Pons (tissue), 1 donor: ENCODE results near the gene LIN7B.
"Not testable (repeated sequence)": the region's sequence is repeated elsewhere in the genome, so short reads cannot be mapped to it uniquely, and the experiment has no call there.

ENCODE experiments used
- DNase-seq: peaks from one replicate; pipeline ENCODE4 v3.0.0-alpha.2; 2016; ENCODE audit warnings: low spot score

Gene LIN7B

DNA sequence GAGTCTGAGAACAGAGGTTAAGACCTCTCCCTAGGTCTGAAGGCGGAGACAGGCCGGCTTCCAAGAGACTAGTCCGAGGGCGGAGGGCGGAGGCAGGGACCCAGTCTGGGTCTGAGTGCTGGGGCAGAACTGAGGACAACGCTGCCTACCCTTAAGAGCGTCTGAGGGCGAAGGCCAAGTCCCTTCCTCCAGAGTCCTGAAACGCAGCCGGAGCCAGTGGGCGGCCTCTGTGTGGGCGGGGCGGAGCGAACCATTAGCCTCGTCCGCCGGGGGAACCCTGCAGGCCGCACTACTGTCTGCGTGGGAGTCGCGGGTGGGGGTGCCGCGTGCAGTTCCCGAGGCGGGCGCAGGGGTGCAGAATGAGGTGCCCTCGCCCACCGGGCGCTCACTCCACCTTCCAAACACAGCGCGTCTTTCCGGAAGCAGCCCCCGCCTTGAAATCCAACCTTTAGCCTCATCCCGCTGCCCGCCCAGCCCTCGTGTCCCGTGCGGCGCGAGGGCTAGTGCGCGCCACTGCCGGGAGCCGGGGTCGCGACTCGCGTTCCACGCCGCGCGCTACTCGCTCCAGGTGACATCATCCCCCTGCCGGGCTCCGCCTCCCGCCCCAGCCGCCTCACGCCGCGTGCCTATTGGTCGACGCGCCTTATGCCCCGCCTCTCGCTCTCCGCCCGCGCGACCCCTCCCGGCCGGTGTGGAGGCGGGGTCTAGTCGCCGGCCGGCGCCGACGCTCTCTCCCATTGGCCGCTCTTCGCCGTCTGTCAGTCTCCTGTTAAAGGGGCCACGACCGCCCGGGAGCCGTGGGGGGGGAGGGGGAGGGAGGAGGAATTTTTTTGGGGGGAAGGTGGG lies 4.6 kb downstream of the LIN7B start, which contains the start of gene C19orf73:
TSS of gene C19orf73 (minus strand) at position 579 of the 846 bp plus-strand sequence. CDS start at position 458, 121 bp downstream.
- DNase-seq: peak; percentile 94

GRCh38 chr19:49119411-49120324 lies 5.5 kb downstream of the LIN7B start, which contains the start of gene PPFIA3:
Gene PPFIA3 (plus strand): TSS chr19:49119544. CDS start chr19:49127874, 8,330 bp downstream.
- no peak for DNase-seq

DNA sequence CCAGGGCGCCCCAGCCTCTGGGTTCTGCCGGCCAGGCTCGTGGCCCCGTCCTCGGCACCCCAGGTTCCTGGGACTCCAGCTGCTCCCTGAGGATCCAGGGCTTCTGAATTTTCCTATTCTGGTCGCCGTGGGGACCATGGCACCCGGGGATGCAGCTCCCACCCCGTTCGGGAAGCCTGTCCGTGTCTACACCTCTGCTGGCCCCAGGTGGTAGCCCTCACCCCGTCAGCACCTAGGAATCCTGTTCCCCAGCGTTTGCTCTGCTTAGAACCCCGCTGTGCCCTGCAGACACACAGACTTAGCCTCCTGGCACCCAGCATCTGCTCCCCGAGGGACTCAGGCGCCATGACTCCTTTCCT lies 6.1 kb downstream of the LIN7B start:
- DNase-seq: no peak

DNA sequence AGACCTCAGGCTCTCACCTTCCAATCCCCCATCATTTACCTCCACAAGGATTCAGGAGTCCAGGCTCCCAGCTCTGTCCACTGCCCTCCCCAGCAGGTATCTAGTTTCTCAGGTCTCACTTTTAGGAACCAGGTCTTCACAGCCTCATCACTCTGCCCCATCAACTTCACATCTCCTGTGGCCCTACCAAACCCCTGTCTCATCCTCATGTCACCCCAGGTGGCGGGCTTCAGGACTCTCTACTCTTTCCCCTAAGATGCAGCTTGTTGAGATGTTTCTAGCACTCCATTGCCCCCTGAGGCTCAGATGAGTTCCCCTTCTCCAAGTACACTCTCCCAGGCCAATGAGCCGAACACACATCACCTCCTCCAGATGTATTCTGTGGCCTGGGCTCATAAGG lies 6.7 kb downstream of the LIN7B start:
- no peak for DNase-seq

GRCh38 chr19:49121841-49122240 lies 7.7 kb downstream of the LIN7B start:
- DNase-seq: not testable (repeated sequence)

DNA sequence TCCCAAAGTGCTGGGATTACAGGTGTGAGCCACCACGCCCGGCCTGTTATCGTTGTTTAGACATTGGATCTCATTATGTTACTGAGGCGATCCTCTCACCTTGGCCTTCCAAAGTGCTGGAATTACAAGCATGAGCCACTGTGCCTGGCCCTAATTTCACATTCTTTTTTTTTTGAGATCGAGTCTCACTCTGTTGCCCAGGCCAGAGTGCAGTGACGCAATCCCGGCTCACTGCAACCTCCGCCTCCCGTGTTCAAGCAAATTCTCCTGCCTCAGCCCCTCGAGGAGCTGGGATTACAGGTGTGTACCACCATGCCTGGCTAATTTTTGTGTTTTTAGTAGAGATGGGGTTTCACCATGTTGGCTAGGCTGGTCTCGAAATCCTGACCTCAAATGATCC lies 9.1 kb downstream of the LIN7B start:
- DNase-seq: not testable (repeated sequence)

GRCh38 chr19:49125025-49125731 lies 11.0 kb downstream of the LIN7B start:
- no peak for DNase-seq

DNA sequence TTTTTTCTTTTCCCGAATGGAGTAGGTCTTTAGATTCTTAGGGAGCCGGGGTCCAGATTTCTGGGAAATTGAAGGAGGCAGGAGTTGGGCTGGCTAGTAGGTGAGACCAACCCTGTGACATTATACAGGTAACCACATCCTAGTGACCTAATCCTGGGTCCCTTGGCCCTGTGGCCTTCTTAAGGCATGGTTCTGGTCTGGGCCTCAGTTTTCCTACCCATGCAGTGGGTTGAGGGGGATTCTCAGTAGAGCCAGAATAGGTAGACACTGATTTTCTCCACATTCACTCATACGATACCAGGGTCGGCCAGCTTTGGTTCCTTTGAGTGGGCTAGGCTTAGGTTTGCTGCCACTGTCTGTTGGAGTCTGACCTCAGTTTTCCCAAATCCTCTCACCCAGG lies 12.4 kb downstream of the LIN7B start:
- DNase-seq: no peak

DNA sequence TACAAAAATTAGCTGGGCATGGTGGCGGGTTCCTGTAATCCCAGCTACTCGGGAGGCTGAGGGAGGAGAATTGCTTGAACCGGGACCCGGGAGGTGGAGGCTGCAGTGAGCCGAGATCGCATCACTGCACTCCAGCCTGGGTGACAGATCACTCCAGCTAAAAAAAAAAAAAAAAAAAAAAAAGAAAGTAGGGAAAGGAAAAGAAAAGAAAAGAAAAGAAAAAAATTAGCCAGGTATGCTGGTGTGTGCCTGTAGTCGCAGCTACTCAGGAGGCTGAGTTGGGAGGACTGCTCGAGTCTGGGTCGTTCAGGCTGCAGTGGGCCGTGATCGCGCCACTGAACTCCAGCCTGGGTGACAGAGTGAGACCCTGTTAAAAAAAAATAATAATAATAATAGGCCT lies 13.1 kb downstream of the LIN7B start:
- not testable (repeated sequence) for DNase-seq

- DNase-seq: peak; percentile 97
Measured at GRCh38 chr19:49127674-49128544, 13.7 kb downstream of the LIN7B start.

DNA sequence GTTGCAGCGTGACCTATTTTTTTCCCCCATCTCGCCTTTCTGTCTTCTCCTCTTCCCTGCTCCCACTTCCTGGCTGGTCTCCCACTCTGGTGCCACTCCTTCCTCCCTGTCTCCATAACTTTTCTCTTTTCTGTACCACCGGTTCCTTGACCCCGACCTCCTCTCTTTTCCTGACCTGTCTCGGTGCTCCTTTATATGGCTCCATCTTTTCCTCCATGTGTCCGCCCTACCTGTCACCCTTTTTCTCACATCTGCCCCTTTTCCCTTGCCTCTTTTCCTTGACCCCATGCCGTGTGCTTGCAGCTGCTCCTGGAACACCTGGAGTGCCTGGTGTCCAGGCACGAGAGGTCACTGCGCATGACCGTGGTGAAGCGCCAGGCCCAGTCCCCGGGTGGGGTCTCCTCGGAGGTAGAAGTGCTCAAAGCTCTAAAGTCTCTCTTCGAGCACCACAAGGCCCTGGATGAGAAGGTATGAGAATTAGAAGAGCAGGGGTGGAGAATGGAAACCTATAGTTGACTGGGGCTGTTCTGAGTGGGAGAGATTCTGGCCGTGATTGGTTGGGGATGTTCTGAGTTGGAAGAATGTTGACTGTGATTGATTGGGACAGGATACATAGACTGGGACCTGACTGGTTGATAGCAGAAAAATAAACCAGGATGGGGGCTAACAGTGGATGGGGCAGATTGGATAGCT lies 14.5 kb downstream of the LIN7B start:
- DNase-seq: no peak

DNA sequence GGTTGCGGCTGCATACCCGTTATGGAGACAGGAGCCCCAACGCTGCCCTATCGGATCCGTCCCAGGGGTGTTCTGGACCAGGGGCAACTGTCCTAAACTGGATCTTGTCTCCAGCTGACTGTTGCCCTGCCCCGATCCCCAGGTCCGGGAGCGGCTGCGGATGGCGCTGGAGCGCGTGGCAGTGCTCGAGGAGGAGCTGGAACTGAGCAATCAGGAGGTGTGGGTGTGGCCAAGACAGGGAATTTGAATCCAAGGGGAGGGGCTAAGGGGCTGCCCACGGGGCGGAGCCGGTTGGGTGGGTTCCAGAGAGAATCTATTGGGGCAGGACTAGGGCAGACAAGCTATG lies 15.0 kb downstream of the LIN7B start:
- no peak for DNase-seq

GRCh38 chr19:49130325-49130724 lies 16.2 kb downstream of the LIN7B start:
- DNase-seq: no peak

DNA sequence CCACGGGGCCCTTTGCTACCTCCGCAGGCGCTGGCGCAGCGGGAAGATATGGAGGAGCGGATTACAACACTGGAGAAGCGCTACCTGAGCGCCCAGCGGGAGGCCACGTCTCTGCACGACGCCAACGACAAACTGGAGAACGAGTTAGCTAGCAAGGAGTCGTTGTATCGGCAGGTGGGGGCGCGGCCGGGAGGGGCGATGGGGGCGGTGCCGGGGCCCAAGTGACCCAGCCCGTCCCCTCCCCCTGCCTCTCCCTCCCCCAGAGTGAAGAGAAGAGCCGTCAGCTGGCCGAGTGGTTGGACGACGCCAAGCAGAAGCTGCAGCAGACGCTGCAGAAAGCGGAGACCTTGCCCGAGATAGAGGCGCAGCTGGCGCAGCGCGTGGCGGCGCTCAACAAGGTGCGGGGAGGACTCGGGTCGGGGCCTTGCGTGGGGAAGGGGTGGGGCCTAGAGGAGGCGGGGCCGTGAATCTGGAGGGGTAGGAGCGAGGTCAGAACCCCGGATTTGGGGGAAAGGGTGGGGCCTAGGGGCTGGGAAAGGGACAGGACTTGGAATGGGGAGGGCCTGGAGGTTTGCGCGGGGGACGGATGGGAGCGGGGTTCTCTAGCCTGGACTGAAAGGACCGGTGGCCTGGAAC lies 18.9 kb downstream of the LIN7B start:
- no peak for DNase-seq

DNA sequence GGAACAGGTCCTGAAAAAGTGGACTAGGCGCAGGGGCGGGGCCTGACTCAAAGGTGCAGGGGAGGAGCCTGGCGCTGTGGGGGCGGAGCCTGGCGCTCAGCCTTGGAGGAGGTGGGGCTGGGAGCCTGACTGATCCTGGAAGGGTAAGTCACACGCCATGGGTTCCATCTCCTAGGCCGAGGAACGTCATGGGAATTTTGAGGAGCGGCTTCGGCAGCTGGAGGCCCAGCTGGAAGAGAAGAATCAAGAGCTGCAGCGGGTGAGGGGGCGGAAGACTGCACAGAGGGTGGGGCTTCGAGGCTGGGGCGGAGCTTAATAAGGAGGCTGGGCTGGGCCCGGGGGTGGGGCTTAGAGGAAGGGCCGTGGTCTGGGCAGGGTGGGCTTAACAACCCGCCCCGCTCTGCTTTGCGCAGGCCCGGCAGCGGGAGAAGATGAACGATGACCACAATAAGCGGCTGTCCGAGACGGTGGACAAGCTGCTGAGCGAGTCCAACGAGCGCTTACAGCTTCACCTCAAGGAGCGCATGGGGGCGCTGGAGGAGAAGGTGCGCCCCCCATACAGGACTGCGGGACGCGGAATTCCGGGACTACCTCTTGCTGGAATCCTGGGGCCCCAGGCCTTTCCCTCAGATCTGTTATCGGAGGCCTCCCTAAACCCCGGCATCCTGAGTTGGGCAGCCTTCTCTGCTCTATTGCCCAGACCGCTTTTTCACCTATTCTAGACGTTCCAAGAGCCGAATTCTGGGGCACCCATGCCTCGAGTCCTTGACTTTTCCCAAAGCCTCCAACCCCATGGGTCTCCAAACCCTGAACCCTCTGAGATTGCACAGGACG lies 19.7 kb downstream of the LIN7B start:
- DNase-seq: no peak

GRCh38 chr19:49135686-49136085 lies 21.5 kb downstream of the LIN7B start:
- no peak for DNase-seq

GRCh38 chr19:49136771-49137171 lies 22.6 kb downstream of the LIN7B start:
- no peak for DNase-seq

- no peak for DNase-seq
Measured at GRCh38 chr19:49140951-49141350, 26.8 kb downstream of the LIN7B start.

GRCh38 chr19:49141352-49141751 lies 27.2 kb downstream of the LIN7B start:
- DNase-seq: no peak
